ENCODE measurements around the gene APOBEC3B.
"Not testable (repeated sequence)": the region's sequence is repeated elsewhere in the genome, so short reads cannot be mapped to it uniquely, and the experiment has no call there.

APOBEC3B gene

GRCh38 chr22:38981992-38982927 lies at the start of gene APOBEC3B:
APOBEC3B (plus strand) TSS chr22:38982347; CDS start chr22:38982454, 107 bp downstream.
- peak; percentile 48 to 54 for DNase-seq (ENCODE audit: low read depth in 2 of 2, low spot score in 1 of 2)

- no peak for DNase-seq (ENCODE audit: low read depth in 2 of 2, low spot score in 1 of 2)
Measured at GRCh38 chr22:38935023-38935422, 47.1 kb upstream of the APOBEC3B start.

GRCh38 chr22:38935616-38936015 lies 46.5 kb upstream of the APOBEC3B start:
- no peak for DNase-seq (ENCODE audit: low read depth in 2 of 2, low spot score in 1 of 2)

- DNase-seq (ENCODE audit: low read depth in 2 of 2, low spot score in 1 of 2): no peak
Measured at GRCh38 chr22:38936562-38936961, 45.6 kb upstream of the APOBEC3B start.

GRCh38 chr22:38937036-38937435 lies 45.1 kb upstream of the APOBEC3B start:
- no peak for DNase-seq (ENCODE audit: low read depth in 2 of 2, low spot score in 1 of 2)

- no peak for DNase-seq (ENCODE audit: low read depth in 2 of 2, low spot score in 1 of 2)
Measured at GRCh38 chr22:38937541-38937940, 44.6 kb upstream of the APOBEC3B start.

- no peak for DNase-seq (ENCODE audit: low read depth in 2 of 2, low spot score in 1 of 2)
Measured at GRCh38 chr22:38938221-38938620, 43.9 kb upstream of the APOBEC3B start.

- DNase-seq (ENCODE audit: low read depth in 2 of 2, low spot score in 1 of 2): no peak
Measured at GRCh38 chr22:38938925-38939324, 43.2 kb upstream of the APOBEC3B start.

GRCh38 chr22:38940811-38941384 lies 41.2 kb upstream of the APOBEC3B start:
- no peak for DNase-seq (ENCODE audit: low read depth in 2 of 2, low spot score in 1 of 2)

- peak; percentile 37 to 62 for DNase-seq (ENCODE audit: low read depth in 2 of 2, low spot score in 1 of 2)
Measured at GRCh38 chr22:38941488-38941987, 40.6 kb upstream of the APOBEC3B start.

GRCh38 chr22:38942702-38943101 lies 39.4 kb upstream of the APOBEC3B start:
- DNase-seq (ENCODE audit: low read depth in 2 of 2, low spot score in 1 of 2): no peak

- no peak for DNase-seq (ENCODE audit: low read depth in 2 of 2, low spot score in 1 of 2)
Measured at GRCh38 chr22:38943201-38943600, 38.9 kb upstream of the APOBEC3B start.

- DNase-seq (ENCODE audit: low read depth in 2 of 2, low spot score in 1 of 2): no peak
Measured at GRCh38 chr22:38943882-38944281, 38.3 kb upstream of the APOBEC3B start.

GRCh38 chr22:38944653-38945052 lies 37.5 kb upstream of the APOBEC3B start:
- DNase-seq (ENCODE audit: low read depth in 2 of 2, low spot score in 1 of 2): no peak

- not testable (repeated sequence) for DNase-seq (ENCODE audit: low read depth in 2 of 2, low spot score in 1 of 2)
Measured at GRCh38 chr22:38945706-38946338, 36.3 kb upstream of the APOBEC3B start.

GRCh38 chr22:38946771-38947170 lies 35.4 kb upstream of the APOBEC3B start:
- DNase-seq (ENCODE audit: low read depth in 2 of 2, low spot score in 1 of 2): no peak

GRCh38 chr22:38947321-38948140 lies 34.6 kb upstream of the APOBEC3B start:
- no peak for DNase-seq (ENCODE audit: low read depth in 2 of 2, low spot score in 1 of 2)

GRCh38 chr22:38948181-38948940 lies 33.8 kb upstream of the APOBEC3B start:
- no peak for DNase-seq (ENCODE audit: low read depth in 2 of 2, low spot score in 1 of 2)

- no peak for DNase-seq (ENCODE audit: low read depth in 2 of 2, low spot score in 1 of 2)
Measured at GRCh38 chr22:38949889-38950405, 32.2 kb upstream of the APOBEC3B start.
